Right atrium auricular region (tissue), 2 donors: ENCODE data around the gene AZGP1. TPM values are rescaled to one million over a fixed set of nuclear protein-coding genes. Genes with fewer than 3 reads are reported as not detected.
"Not testable (repeated sequence)": the region's sequence is repeated elsewhere in the genome, so short reads cannot be mapped to it uniquely, and the experiment has no call there.

Experiments used
- DNase-seq: peaks from one replicate; pipeline ENCODE4 v3.0.0-alpha.2; 2019; ENCODE audit warnings: low spot score
- H3K27ac ChIP-seq, 2 donors: fragments of 200-600 bp; sonication (generic); 1 replicate in 1 of 2; 2 replicates in 1 of 2; pipeline ENCODE4 v1.5.1; 2016 to 2019
- H3K27me3 ChIP-seq, 2 donors: fragments of 200-600 bp; sonication (generic); one replicate each; pipeline versions ENCODE4 v1.5.1 to v1.6.0; 2017 to 2019
- H3K36me3 ChIP-seq: fragments of 200-600 bp; sonication (generic); one replicate; pipeline ENCODE4 v1.5.1; 2016
- H3K4me1 ChIP-seq, 2 donors: fragments of 200-600 bp; sonication (generic); one replicate each; pipeline versions ENCODE4 v1.5.1 to v1.6.0; 2017 to 2019
- H3K4me3 ChIP-seq, 2 donors: fragments of 200-600 bp; sonication (generic); 1 replicate in 1 of 2; 2 replicates in 1 of 2; pipeline ENCODE4 v1.5.1; 2017 to 2019; ENCODE audit warnings: mild to moderate bottlenecking in 1 of 2, moderate library complexity in 1 of 2
- H3K9me3 ChIP-seq, 2 donors: fragments of 200-600 bp; sonication (generic); one replicate each; pipeline ENCODE4 v1.5.1; 2019
- CTCF ChIP-seq, 2 donors: fragments of 200-600 bp; sonication (generic); IDR thresholded peaks; one replicate each; pipeline ENCODE4 v1.5.1; 2019; ENCODE audit warnings: antibody characterized with exemption in 2 of 2
- total RNA-seq, 2 donors: library from RNA; depleted of rRNA; stranded (reverse); fragments of >200 nt; gene quantifications; one replicate each; pipeline ENCODE4 v1.1.0, GENCODE V29; 2016

Gene AZGP1
- total RNA-seq, 2 donors from 2014 or later, result 11.3 to 46.5 TPM

GRCh38 chr7:99958564-99959227 lies 17.1 kb downstream of the AZGP1 start:
- H3K36me3 ChIP-seq, result no peaks in the 10 kb centered on the region
- no peaks in the 10 kb centered on the region for H3K9me3 ChIP-seq
- H3K4me1 ChIP-seq, result no peaks in the 10 kb centered on the region
- H3K27me3 ChIP-seq, result no peaks in the 10 kb centered on the region
- no peak for DNase-seq
- H3K4me3 ChIP-seq, result no peak overlapping the region
- no peak for TF ChIP-seq CTCF (IDR thresholded peaks at IDR 0.05)
- no peak overlapping the region for H3K27ac ChIP-seq

GRCh38 chr7:99955247-99955646 lies 20.6 kb downstream of the AZGP1 start:
- H3K4me1 ChIP-seq, result no peaks in the 10 kb centered on the region

GRCh38 chr7:99954643-99955042 lies 21.2 kb downstream of the AZGP1 start:
- not testable (repeated sequence) for H3K27me3 ChIP-seq, H3K36me3 ChIP-seq, H3K9me3 ChIP-seq

More at GRCh38 chr7:99955247-99955646, 20.6 kb downstream of the AZGP1 start:
- Histone ChIP-seq H3K27ac (no peak overlapping the region), H3K27me3 (no peaks in the 10 kb centered on the region), H3K36me3 (no peaks in the 10 kb centered on the region), H3K9me3 (no peaks in the 10 kb centered on the region), H3K4me3 (no peak overlapping the region)
- TF ChIP-seq CTCF (IDR thresholded peaks at IDR 0.05), result no peak
- DNase-seq, result no peak

GRCh38 chr7:99953649-99954048 lies 22.2 kb downstream of the AZGP1 start:
- H3K9me3 ChIP-seq, result no peaks in the 10 kb centered on the region
- H3K36me3 ChIP-seq, result no peaks in the 10 kb centered on the region
- H3K4me1 ChIP-seq, result no peaks in the 10 kb centered on the region
- peak; percentile 75 for DNase-seq
- no peak for TF ChIP-seq CTCF (IDR thresholded peaks at IDR 0.05)
- H3K4me3 ChIP-seq, result no peak overlapping the region
- no peak overlapping the region for H3K27ac ChIP-seq
- no peaks in the 10 kb centered on the region for H3K27me3 ChIP-seq

More at GRCh38 chr7:99954643-99955042, 21.2 kb downstream of the AZGP1 start:
- H3K4me3 ChIP-seq, DNase-seq, H3K27ac ChIP-seq, H3K4me1 ChIP-seq: not testable (repeated sequence)

GRCh38 chr7:99952649-99953048 lies 23.2 kb downstream of the AZGP1 start:
- H3K9me3 ChIP-seq, H3K4me1 ChIP-seq, H3K27me3 ChIP-seq, H3K27ac ChIP-seq, DNase-seq, H3K4me3 ChIP-seq, H3K36me3 ChIP-seq: not testable (repeated sequence)

GRCh38 chr7:99950819-99951218 lies 25.0 kb downstream of the AZGP1 start:
- H3K4me1 ChIP-seq, H3K9me3 ChIP-seq, H3K27me3 ChIP-seq, DNase-seq, H3K4me3 ChIP-seq, H3K36me3 ChIP-seq, H3K27ac ChIP-seq: not testable (repeated sequence)

GRCh38 chr7:99949645-99950228 lies 26.1 kb downstream of the AZGP1 start:
- no peaks in the 10 kb centered on the region for H3K4me1 ChIP-seq
- no peaks in the 10 kb centered on the region for H3K36me3 ChIP-seq
- peak in 1 of 2 donors; percentile 51 for TF ChIP-seq CTCF (IDR thresholded peaks at IDR 0.05)
- H3K4me3 ChIP-seq, result no peak overlapping the region
- H3K27ac ChIP-seq, result no peak overlapping the region
- H3K27me3 ChIP-seq, result no peaks in the 10 kb centered on the region
- no peak for DNase-seq
- no peaks in the 10 kb centered on the region for H3K9me3 ChIP-seq
